Measurements from ENCODE around the gene MYO1E.

GRCh38 chr15:59119625-59120024 is 253.0 kb downstream of the MYO1E start:
- TF ChIP-seq SUZ12 (IDR thresholded peaks at IDR 0.05) (no peak), BHLHE40 (IDR thresholded peaks at IDR 0.05; ENCODE audit: borderline replicate concordance) (no peak), SP1 (IDR thresholded peaks at IDR 0.05) (no peak), LEF1 (IDR thresholded peaks at IDR 0.05; ENCODE audit: borderline replicate concordance) (no peak), FOXA1 (IDR thresholded peaks at IDR 0.05) (no peak), ELF4 (IDR thresholded peaks at IDR 0.05) (no peak), ZNF384 (IDR thresholded peaks at IDR 0.05) (no peak), FOXK2 (IDR thresholded peaks at IDR 0.05) (no peak), TARDBP (IDR thresholded peaks at IDR 0.05) (no peak), FOXM1 (IDR thresholded peaks at IDR 0.05; ENCODE audit: borderline replicate concordance) (no peak), NFRKB (IDR thresholded peaks at IDR 0.05) (no peak), PKNOX1 (IDR thresholded peaks at IDR 0.05) (no peak), HDGF (IDR thresholded peaks at IDR 0.05; ENCODE audit: borderline replicate concordance) (no peak), ARNT (IDR thresholded peaks at IDR 0.05) (no peak)

Measured in HEK293T (cell line).